Measurements from ENCODE around the gene TAF1B.

GRCh38 chr2:9852881-9853280 is 9.6 kb downstream of the TAF1B start:
- no peak for TF ChIP-seq CTCF (IDR thresholded peaks at IDR 0.05)
- no peak for TF ChIP-seq POLR2A (IDR thresholded peaks at IDR 0.05)
- TF ChIP-seq EP300 (IDR thresholded peaks at IDR 0.05): no peak
